Ishikawa (cell line): ENCODE data around the gene DCUN1D2.

Experiments used
- CEBPB ChIP-seq: IDR thresholded peaks from 2 replicates; pipeline ENCODE4 v1.6.1; 2012
- CREB1 ChIP-seq: IDR thresholded peaks from 2 replicates; pipeline ENCODE4 v1.6.1; 2012; ENCODE audit warnings: low read depth
- EGR1 ChIP-seq: IDR thresholded peaks from 2 replicates; pipeline ENCODE4 v1.6.1; 2012
- EP300 ChIP-seq: IDR thresholded peaks from 2 replicates; pipeline ENCODE4 v1.6.1; 2012; ENCODE audit warnings: borderline replicate concordance
- RAD21 ChIP-seq: IDR thresholded peaks from 2 replicates; pipeline ENCODE4 v1.6.1; 2012; ENCODE audit warnings: low read depth
- TAF1 ChIP-seq: IDR thresholded peaks from 2 replicates; pipeline ENCODE4 v1.6.1; 2012; ENCODE audit warnings: low read depth, mild to moderate bottlenecking
- TF ChIP-seq, protein P1 (sequence below): IDR thresholded peaks from 2 replicates; pipeline ENCODE4 v1.6.1; 2012; ENCODE audit warnings: low read depth, mild to moderate bottlenecking

DNA sequence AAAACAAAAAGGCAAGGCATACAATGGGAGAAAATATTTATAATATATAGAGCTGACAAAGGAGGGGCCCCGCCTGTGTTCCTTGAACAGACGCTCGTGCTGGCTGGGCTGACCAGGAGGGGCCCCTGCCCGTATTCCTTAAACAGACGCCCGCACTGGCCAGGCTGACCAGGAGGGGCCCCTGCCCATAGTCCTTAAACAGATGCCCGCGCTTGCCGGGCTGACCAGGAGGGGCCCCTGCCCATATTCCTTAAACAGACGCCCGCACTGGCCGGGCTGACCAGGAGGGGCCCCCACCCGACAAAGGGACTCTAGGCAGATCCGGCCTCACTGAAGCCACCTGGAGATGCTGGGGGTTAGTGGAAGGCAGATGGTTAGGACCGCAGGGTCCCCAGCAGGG, 46.5 kb downstream of the DCUN1D2 start:
- TF ChIP-seq EP300 (no peak), EGR1 (no peak), CEBPB (no peak), TAF1 (no peak), RAD21 (no peak), CREB1 (no peak)
- TF ChIP-seq, protein P1, sequence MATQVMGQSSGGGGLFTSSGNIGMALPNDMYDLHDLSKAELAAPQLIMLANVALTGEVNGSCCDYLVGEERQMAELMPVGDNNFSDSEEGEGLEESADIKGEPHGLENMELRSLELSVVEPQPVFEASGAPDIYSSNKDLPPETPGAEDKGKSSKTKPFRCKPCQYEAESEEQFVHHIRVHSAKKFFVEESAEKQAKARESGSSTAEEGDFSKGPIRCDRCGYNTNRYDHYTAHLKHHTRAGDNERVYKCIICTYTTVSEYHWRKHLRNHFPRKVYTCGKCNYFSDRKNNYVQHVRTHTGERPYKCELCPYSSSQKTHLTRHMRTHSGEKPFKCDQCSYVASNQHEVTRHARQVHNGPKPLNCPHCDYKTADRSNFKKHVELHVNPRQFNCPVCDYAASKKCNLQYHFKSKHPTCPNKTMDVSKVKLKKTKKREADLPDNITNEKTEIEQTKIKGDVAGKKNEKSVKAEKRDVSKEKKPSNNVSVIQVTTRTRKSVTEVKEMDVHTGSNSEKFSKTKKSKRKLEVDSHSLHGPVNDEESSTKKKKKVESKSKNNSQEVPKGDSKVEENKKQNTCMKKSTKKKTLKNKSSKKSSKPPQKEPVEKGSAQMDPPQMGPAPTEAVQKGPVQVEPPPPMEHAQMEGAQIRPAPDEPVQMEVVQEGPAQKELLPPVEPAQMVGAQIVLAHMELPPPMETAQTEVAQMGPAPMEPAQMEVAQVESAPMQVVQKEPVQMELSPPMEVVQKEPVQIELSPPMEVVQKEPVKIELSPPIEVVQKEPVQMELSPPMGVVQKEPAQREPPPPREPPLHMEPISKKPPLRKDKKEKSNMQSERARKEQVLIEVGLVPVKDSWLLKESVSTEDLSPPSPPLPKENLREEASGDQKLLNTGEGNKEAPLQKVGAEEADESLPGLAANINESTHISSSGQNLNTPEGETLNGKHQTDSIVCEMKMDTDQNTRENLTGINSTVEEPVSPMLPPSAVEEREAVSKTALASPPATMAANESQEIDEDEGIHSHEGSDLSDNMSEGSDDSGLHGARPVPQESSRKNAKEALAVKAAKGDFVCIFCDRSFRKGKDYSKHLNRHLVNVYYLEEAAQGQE = no peak
